Measurements from ENCODE around the gene ETV2.
A peak's percentile ranks its signal among the peaks of the same experiment; 100 is the strongest.

ETV2 gene

DNA sequence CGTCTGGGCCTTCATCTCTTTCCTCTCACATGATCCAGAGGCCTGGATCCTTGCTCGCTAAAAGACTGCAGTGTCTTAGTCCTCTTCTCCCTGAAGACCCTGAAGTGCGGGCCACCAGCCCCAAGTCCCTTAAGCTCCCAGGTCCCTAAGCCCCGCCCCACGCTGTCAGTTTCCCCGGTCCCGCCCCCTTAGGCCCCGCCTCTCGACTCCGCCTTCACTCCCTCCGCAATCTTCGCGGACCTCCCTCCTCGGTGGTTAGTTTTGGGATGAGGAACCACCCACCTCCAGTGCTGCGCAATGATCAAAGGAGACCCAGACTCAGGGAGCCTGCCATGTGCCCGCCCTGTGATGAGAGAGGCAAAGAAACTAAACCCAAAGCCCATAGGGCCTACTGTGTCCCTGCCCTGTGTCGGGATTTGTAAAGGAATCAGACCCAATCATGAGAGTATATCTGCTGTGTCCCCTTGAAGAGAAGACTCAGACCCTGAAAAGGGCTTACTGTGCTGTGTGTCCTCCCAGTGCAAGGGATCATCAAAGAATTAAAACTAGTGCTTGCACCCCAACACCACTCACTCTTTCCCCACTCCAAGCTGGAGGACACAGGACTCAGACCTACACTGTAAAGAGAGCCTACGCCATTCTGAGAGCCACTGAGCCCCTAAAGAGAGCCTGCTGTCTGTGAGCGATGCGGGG is 3.6 kb downstream of the ETV2 start (continued):
- TF ChIP-seq ZNF561 (tag by site-specific recombination; IDR thresholded peaks at IDR 0.05; ENCODE audit: borderline replicate concordance) (0 out of 2 replicates have a peak, but pooled peaks have one; percentile 17), ZSCAN23 (tag by site-specific recombination; IDR thresholded peaks at IDR 0.05) (no peak), ZNF529 (tag by site-specific recombination; IDR thresholded peaks at IDR 0.05; ENCODE audit: insufficient replicate concordance) (no peak), PRDM1 (tag by site-specific recombination; IDR thresholded peaks at IDR 0.05) (no peak), GLIS1 (tag by site-specific recombination; IDR thresholded peaks at IDR 0.05) (peak; percentile 14; the same call in 1 of the 2 replicates), ZNF391 (tag by site-specific recombination; IDR thresholded peaks at IDR 0.05; ENCODE audit: borderline replicate concordance, low read depth) (no peak; the same call in 1 of the 2 replicates), ZBTB8A (tag by site-specific recombination; IDR thresholded peaks at IDR 0.05) (no peak), ZNF311 (tag by site-specific recombination; IDR thresholded peaks at IDR 0.05; ENCODE audit: borderline replicate concordance) (no peak), ZNF624 (tag by site-specific recombination; IDR thresholded peaks at IDR 0.05) (no peak), ZNF571 (tag by site-specific recombination; IDR thresholded peaks at IDR 0.05) (no peak), KLF17 (tag by site-specific recombination; IDR thresholded peaks at IDR 0.05) (no peak), ZBTB20 (tag by site-specific recombination; IDR thresholded peaks at IDR 0.05) (no peak), SP3 (tag by site-specific recombination; IDR thresholded peaks at IDR 0.05) (peak; percentile 94), SALL2 (tag by site-specific recombination; IDR thresholded peaks at IDR 0.05; ENCODE audit: borderline replicate concordance) (no peak), ZSCAN18 (tag by site-specific recombination; IDR thresholded peaks at IDR 0.05) (0 out of 2 replicates have a peak, but pooled peaks have one; percentile 43), ZNF792 (tag by site-specific recombination; IDR thresholded peaks at IDR 0.05) (no peak), ZNF239 (tag by site-specific recombination; IDR thresholded peaks at IDR 0.05) (no peak), SP2 (tag by site-specific recombination; IDR thresholded peaks at IDR 0.05) (peak; percentile 97), ZSCAN5A (tag by site-specific recombination; IDR thresholded peaks at IDR 0.05) (no peak), ZBTB1 (tag by site-specific recombination; IDR thresholded peaks at IDR 0.05) (no peak), ZNF292 (tag by site-specific recombination; IDR thresholded peaks at IDR 0.05; ENCODE audit: borderline replicate concordance, low read depth) (no peak), ZNF423 (tag by site-specific recombination; IDR thresholded peaks at IDR 0.05) (no peak), MEIS1 (CRISPR knock-in tag; IDR thresholded peaks at IDR 0.05; ENCODE audit: borderline replicate concordance) (no peak), ZNF549 (tag by site-specific recombination; IDR thresholded peaks at IDR 0.05) (no peak), ZNF112 (tag by site-specific recombination; IDR thresholded peaks at IDR 0.05) (no peak)
- TF ChIP-seq, protein P1, sequence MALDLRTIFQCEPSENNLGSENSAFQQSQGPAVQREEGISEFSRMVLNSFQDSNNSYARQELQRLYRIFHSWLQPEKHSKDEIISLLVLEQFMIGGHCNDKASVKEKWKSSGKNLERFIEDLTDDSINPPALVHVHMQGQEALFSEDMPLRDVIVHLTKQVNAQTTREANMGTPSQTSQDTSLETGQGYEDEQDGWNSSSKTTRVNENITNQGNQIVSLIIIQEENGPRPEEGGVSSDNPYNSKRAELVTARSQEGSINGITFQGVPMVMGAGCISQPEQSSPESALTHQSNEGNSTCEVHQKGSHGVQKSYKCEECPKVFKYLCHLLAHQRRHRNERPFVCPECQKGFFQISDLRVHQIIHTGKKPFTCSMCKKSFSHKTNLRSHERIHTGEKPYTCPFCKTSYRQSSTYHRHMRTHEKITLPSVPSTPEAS (tag by site-specific recombination; IDR thresholded peaks at IDR 0.05), result no peak
- TF ChIP-seq, protein P2, sequence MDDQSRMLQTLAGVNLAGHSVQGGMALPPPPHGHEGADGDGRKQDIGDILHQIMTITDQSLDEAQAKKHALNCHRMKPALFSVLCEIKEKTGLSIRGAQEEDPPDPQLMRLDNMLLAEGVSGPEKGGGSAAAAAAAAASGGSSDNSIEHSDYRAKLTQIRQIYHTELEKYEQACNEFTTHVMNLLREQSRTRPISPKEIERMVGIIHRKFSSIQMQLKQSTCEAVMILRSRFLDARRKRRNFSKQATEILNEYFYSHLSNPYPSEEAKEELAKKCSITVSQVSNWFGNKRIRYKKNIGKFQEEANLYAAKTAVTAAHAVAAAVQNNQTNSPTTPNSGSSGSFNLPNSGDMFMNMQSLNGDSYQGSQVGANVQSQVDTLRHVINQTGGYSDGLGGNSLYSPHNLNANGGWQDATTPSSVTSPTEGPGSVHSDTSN (CRISPR knock-in tag; IDR thresholded peaks at IDR 0.05), result no peak
- TF ChIP-seq, protein P3, sequence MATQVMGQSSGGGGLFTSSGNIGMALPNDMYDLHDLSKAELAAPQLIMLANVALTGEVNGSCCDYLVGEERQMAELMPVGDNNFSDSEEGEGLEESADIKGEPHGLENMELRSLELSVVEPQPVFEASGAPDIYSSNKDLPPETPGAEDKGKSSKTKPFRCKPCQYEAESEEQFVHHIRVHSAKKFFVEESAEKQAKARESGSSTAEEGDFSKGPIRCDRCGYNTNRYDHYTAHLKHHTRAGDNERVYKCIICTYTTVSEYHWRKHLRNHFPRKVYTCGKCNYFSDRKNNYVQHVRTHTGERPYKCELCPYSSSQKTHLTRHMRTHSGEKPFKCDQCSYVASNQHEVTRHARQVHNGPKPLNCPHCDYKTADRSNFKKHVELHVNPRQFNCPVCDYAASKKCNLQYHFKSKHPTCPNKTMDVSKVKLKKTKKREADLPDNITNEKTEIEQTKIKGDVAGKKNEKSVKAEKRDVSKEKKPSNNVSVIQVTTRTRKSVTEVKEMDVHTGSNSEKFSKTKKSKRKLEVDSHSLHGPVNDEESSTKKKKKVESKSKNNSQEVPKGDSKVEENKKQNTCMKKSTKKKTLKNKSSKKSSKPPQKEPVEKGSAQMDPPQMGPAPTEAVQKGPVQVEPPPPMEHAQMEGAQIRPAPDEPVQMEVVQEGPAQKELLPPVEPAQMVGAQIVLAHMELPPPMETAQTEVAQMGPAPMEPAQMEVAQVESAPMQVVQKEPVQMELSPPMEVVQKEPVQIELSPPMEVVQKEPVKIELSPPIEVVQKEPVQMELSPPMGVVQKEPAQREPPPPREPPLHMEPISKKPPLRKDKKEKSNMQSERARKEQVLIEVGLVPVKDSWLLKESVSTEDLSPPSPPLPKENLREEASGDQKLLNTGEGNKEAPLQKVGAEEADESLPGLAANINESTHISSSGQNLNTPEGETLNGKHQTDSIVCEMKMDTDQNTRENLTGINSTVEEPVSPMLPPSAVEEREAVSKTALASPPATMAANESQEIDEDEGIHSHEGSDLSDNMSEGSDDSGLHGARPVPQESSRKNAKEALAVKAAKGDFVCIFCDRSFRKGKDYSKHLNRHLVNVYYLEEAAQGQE (tag by site-specific recombination; IDR thresholded peaks at IDR 0.05), result no peak
- TF ChIP-seq, protein P4, sequence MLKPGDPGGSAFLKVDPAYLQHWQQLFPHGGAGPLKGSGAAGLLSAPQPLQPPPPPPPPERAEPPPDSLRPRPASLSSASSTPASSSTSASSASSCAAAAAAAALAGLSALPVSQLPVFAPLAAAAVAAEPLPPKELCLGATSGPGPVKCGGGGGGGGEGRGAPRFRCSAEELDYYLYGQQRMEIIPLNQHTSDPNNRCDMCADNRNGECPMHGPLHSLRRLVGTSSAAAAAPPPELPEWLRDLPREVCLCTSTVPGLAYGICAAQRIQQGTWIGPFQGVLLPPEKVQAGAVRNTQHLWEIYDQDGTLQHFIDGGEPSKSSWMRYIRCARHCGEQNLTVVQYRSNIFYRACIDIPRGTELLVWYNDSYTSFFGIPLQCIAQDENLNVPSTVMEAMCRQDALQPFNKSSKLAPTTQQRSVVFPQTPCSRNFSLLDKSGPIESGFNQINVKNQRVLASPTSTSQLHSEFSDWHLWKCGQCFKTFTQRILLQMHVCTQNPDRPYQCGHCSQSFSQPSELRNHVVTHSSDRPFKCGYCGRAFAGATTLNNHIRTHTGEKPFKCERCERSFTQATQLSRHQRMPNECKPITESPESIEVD (tag by site-specific recombination; IDR thresholded peaks at IDR 0.05), result no peak
